Ascending aorta (tissue), 2 donors: ENCODE results near the gene HMCN1. TPM values are rescaled to one million over a fixed set of nuclear protein-coding genes. Genes with fewer than 3 reads are reported as not detected.
"Not testable (repeated sequence)": the region's sequence is repeated elsewhere in the genome, so short reads cannot be mapped to it uniquely, and the experiment has no call there.

Experiments used
- DNase-seq, 2 donors: peaks; one replicate each; pipeline ENCODE4 v3.0.0-alpha.2; 2019; ENCODE audit warnings: low spot score in 2 of 2
- H3K27ac ChIP-seq, 2 donors: fragments of 200-600 bp; sonication (generic); one replicate each; pipeline ENCODE4 v1.5.1; 2016 to 2017; ENCODE audit warnings: mild to moderate bottlenecking in 1 of 2
- H3K27me3 ChIP-seq: fragments of 200-600 bp; sonication (generic); one replicate; pipeline ENCODE4 v1.5.1; 2017
- H3K36me3 ChIP-seq, 2 donors: fragments of 200-600 bp; sonication (generic); one replicate each; pipeline ENCODE4 v1.5.1; 2016
- H3K4me1 ChIP-seq, 2 donors: fragments of 200-600 bp; sonication (generic); one replicate each; pipeline ENCODE4 v1.5.1; 2016 to 2017; ENCODE audit warnings: mild to moderate bottlenecking in 1 of 2
- H3K4me3 ChIP-seq, 2 donors: fragments of 200-600 bp; sonication (generic); one replicate each; pipeline ENCODE4 v1.5.1; 2016 to 2017; ENCODE audit warnings: mild to moderate bottlenecking in 1 of 2
- H3K9me3 ChIP-seq, 2 donors: fragments of 200-600 bp; sonication (generic); one replicate each; pipeline ENCODE4 v1.5.1; 2016
- intact Hi-C: fragments of 100-400 bp; cut with DNase I; formaldehyde crosslinking; loops from one replicate; pipeline ENCODE4 v1.15.1; 2023
- total RNA-seq: library from RNA; depleted of rRNA; stranded (reverse); fragments of >200 nt; gene quantifications from one replicate; pipeline ENCODE4 v1.1.0, GENCODE V29; 2016
- TF ChIP-seq, protein P1 (sequence below), 3 experiments: fragments of 200-600 bp in 2 of 3; fragments of 450-650 bp in 1 of 3; sonication (generic) in 2 of 3; IDR thresholded peaks; one replicate each; pipeline ENCODE4 v1.5.1; 2016 to 2019; ENCODE audit warnings: antibody characterized with exemption in 3 of 3, mild to moderate bottlenecking in 1 of 3, moderate library complexity in 1 of 3

The HMCN1 gene
- total RNA-seq, 1 donor from 2014 or later, result 61.7 TPM

GRCh38 chr1:186202776-186203175 lies 468.6 kb downstream of the HMCN1 start:
- DNase-seq, result no peak
- H3K27ac ChIP-seq, result no peak overlapping the region

DNA sequence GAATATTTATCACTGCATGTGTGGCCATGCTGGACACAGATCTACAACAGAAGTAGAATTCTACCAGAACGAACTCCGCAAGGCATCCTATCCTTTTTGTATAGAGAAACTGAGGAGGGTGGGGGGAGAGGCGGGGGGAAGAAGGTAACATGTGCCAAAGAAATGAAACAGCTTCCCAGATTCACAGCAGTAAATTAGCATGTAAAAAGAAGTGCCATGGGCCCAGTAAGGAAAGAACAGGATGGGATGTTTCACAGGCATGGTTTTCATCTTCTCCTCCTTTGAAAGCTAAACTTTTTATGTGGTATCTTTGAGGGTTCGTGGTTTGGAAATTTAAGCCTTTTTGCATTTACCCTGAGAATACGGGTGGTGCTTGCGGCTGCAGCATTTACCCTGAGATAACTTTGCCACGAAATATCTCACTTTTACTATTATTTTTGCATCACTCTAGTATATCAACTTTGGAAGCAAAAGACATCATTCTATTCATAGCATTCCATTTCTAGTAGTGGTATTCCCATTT lies 471.9 kb downstream of the HMCN1 start:
- Histone ChIP-seq H3K27me3 (no peaks in the 10 kb centered on the region), H3K9me3 (no peaks in the 10 kb centered on the region), H3K27ac (no peak overlapping the region), H3K4me3 (no peak overlapping the region), H3K4me1 (no peaks in the 10 kb centered on the region), H3K36me3 (no peaks in the 10 kb centered on the region)
- DNase-seq, result no peak
- TF ChIP-seq, protein P1, sequence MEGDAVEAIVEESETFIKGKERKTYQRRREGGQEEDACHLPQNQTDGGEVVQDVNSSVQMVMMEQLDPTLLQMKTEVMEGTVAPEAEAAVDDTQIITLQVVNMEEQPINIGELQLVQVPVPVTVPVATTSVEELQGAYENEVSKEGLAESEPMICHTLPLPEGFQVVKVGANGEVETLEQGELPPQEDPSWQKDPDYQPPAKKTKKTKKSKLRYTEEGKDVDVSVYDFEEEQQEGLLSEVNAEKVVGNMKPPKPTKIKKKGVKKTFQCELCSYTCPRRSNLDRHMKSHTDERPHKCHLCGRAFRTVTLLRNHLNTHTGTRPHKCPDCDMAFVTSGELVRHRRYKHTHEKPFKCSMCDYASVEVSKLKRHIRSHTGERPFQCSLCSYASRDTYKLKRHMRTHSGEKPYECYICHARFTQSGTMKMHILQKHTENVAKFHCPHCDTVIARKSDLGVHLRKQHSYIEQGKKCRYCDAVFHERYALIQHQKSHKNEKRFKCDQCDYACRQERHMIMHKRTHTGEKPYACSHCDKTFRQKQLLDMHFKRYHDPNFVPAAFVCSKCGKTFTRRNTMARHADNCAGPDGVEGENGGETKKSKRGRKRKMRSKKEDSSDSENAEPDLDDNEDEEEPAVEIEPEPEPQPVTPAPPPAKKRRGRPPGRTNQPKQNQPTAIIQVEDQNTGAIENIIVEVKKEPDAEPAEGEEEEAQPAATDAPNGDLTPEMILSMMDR (IDR thresholded peaks at IDR 0.05), result no peak
- intact Hi-C loops, result no loop called here

More at GRCh38 chr1:186202776-186203175, 468.6 kb downstream of the HMCN1 start:
- H3K27me3 ChIP-seq, result no peaks in the 10 kb centered on the region
- no peaks in the 10 kb centered on the region for H3K36me3 ChIP-seq
- no peaks in the 10 kb centered on the region for H3K9me3 ChIP-seq
- intact Hi-C loops, result no loop called here
- no peak overlapping the region for H3K4me3 ChIP-seq
- H3K4me1 ChIP-seq, result no peaks in the 10 kb centered on the region
- TF ChIP-seq, protein P1 (IDR thresholded peaks at IDR 0.05), result no peak

GRCh38 chr1:186207391-186208085 lies 473.3 kb downstream of the HMCN1 start:
- Histone ChIP-seq H3K4me3 (no peak overlapping the region), H3K27ac (peak overlapping the region in 1 of 2 donors; percentile 63), H3K27me3 (no peaks in the 10 kb centered on the region), H3K9me3 (no peaks in the 10 kb centered on the region), H3K4me1 (no peaks in the 10 kb centered on the region), H3K36me3 (no peaks in the 10 kb centered on the region)
- intact Hi-C loops, result no loop called here
- TF ChIP-seq, protein P1 (IDR thresholded peaks at IDR 0.05), result no peak
- no peak for DNase-seq

DNA sequence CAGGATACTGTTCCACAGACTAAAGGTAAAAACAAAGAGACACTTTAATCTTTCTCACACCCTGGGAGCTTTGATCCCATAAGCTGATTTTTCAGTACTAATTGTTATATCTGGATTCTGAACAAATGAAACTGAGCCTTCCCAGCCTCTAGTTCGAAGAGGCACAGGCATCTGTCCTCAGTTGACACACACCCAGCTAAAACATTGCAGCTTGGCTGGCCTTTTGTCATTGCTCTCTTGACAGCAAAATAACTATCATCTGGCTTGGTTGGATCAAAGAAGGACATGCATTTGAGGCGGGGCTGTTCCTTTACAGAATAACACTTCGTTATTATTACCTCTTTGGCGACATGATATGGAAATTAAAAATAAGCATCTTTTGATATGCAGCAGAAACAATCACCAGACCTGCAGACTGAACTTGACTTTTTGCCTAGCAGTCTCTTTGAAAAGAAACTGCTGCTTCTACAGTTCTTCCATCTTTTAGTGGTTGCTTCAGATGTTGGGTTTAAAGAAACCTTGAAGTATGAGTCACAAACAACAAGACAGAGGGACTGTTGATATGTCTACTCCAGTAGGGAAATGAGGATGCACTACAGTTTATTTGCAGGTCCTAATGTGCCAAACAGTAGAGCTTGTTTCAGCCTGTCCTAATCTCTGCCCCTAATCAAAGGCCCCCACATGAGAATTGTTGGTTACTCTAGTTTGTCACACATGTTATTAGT lies 474.4 kb downstream of the HMCN1 start:
- intact Hi-C loops, result no loop called here
- TF ChIP-seq, protein P1 (IDR thresholded peaks at IDR 0.05), result no peak

DNA sequence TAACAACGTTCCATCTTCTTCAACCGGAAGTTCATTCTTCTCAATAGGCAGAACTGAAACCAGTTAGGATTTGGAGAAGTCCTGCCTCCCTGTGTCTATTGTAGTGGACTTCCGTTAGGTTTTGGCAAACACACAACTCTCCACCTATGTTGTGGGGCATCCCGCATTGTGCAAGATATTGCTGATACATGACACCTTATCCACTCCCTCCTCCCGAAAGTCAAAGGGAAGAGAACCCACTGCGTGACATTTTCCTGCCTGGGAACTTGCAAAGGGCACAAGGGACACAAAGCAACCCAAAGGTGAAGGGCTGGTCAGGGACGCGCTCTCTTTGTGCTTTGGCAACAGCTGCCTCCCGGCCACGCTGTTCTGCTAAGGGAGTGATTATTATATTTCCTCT lies 476.1 kb downstream of the HMCN1 start:
- intact Hi-C loops, result loop anchor here (5.0 kb wide), 2 partner anchors 398 to 893 kb away; partner anchors contain the start of gene IVNS1ABP
- Histone ChIP-seq H3K36me3 (no peaks in the 10 kb centered on the region), H3K4me1 (no peaks in the 10 kb centered on the region), H3K27ac (no peak overlapping the region), H3K27me3 (no peaks in the 10 kb centered on the region), H3K9me3 (no peaks in the 10 kb centered on the region), H3K4me3 (no peak overlapping the region)
- TF ChIP-seq, protein P1 (IDR thresholded peaks at IDR 0.05), result no peak
- no peak for DNase-seq

More for the DNA sequence above, 474.4 kb downstream of the HMCN1 start:
- Histone ChIP-seq H3K4me1 (no peaks in the 10 kb centered on the region), H3K36me3 (no peaks in the 10 kb centered on the region), H3K27ac (no peak overlapping the region), H3K9me3 (no peaks in the 10 kb centered on the region), H3K27me3 (no peaks in the 10 kb centered on the region), H3K4me3 (no peak overlapping the region)
- DNase-seq, result no peak

DNA sequence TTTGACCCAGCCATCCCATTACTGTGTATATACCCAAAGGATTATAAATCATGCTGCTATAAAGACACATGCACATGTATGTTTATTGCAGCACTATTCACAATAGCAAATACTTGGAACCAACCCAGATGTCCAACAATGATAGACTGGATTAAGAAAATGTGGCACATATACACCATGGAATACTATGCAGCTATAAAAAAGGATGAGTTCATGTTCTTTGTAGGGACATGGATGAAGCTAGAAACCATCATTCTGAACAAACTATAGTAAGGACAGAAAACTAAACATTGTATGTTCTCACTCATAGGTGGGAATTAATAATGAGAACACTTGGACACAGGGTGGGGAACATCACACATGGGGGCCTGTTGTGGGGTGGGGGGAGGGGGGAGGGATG lies 477.4 kb downstream of the HMCN1 start:
- not testable (repeated sequence) for DNase-seq, H3K27me3 ChIP-seq, H3K4me3 ChIP-seq, H3K36me3 ChIP-seq, H3K9me3 ChIP-seq, H3K27ac ChIP-seq, H3K4me1 ChIP-seq
- intact Hi-C loops, result loop anchor here (5.0 kb wide), 2 partner anchors 399 to 894 kb away; partner anchors contain the start of gene IVNS1ABP
